Measurements from ENCODE around the gene ABHD3.
"Not testable (repeated sequence)": the region's sequence is repeated elsewhere in the genome, so short reads cannot be mapped to it uniquely, and the experiment has no call there.

The ABHD3 gene

DNA sequence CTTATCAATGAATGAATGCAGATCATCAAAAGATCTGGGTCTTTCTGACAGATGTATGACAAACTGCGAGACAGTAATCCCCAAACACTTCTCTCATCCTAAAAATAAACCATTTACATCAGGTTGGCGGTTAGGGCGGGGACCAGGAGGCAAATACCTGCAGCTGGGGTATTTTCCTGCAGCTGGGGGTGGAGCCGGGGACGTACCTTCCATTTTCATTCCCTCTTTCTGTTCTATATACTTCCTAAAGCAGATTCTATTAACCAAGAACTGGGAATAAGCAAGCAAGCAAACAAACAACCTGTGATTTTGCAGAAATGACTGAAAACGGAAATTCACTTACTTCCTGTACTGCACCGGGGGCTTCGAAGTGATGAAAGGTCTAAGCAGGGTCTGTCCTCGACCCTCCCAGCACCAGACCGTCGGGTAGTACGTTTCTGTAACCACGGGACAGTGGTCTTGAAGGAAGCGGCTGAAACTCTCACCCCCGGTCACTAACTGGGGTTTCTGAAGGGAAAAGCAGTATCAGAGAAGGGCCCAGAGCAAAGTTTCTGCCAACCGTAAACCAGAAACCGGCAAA, 1.2 kb downstream of the ABHD3 start:
- DNase-seq = peak; percentile 29 to 61

DNA sequence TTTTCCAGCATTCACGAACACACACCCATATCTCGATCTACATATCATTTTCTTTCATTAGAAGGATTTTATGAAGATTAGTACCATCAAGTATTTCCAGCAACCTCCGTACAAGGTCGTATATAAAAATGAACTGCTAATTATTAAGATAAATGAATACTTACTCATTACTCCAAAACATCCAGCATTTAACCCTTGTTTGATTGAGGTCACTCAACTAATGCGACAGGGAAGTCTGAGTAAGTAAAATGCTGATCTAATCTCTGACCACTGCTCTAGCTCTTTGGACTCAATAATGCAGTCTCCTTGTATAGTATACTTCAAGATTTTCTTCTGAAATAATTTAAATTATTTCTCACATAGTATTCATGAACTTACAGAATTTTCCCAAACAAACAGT, 2.0 kb downstream of the ABHD3 start:
- no peak for DNase-seq

DNA sequence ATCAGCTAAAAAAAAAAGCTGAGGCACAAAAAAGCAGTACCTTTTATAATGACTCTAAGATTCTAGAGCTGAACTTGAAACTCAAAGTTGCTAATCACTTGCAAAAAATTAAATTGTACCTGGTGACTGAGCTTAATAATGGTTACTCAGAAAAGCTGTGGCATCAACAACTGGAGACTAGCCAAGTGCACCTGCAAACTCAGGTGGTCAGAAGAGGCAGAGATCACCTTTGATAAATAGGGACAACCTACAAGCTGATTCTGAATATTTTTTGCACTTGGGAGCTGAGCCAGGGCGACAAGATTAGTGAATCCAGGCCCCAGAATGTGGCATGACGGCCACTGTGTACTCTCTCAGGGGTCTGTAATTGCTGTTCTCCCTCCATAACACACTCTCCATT, 3.0 kb downstream of the ABHD3 start:
- no peak for DNase-seq

DNA sequence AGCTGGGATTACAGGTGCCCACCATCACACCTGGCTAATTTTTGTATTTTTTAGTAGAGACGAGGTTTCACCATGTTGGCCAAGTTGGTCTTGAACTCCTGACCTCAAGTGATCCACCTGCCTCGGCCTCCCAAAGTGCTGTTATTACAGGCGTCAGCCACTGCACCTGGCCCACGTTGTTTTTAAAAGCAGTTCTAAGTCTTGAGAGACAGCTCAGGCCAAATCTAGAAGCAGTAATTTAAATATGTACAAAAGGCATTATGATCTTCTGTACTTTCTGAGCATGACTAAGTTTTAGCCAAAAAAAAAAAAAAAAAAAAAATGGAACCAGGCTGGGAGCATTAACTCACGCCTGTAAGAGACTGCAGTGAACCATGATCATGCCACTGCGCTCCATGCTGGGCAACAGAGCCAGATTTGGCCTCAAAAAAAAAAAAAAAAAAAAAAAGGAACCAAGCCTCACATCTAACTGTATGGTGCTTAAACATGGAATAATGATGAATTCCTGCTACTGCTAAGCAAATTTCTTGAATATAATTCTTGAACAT, 4.0 kb downstream of the ABHD3 start:
- DNase-seq = no peak

DNA sequence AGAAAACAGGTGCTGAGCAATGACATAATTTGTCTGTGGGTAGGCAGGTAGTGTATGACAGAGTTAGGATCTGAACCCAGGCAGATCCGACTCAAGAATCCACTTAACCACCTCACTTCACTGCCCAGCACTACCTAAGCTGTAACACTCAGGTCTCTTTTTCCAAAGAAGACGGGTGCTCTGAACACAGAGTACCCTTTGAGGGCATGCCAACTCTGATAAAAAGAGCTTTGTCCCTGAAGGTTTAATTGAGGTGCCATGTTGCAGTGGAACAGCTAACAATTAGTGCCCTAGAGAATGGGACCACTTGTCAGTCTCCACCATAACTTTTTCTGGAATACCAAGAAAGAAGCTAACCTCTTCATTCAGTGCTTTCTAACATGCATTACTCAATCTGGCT, 11.3 kb downstream of the ABHD3 start:
- no peak for DNase-seq

DNA sequence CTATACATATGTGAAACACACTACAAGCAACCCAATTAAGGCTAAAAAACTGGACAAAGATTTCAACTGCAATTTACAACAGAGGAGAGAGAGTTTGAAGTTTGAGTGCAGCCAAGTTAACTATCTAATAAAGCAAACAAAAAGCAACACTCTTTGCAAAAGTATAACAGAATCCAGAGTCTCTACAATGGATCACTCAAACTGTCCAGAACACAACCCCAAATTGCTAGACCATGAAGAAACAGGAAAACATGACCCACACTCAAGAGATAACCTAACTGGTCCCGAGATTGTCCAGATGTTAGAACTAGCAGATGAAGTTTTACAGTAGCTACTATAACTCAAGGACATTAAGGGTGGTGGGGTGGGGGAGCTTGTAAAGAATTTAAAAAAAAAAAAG, 14.8 kb downstream of the ABHD3 start:
- no peak for DNase-seq

DNA sequence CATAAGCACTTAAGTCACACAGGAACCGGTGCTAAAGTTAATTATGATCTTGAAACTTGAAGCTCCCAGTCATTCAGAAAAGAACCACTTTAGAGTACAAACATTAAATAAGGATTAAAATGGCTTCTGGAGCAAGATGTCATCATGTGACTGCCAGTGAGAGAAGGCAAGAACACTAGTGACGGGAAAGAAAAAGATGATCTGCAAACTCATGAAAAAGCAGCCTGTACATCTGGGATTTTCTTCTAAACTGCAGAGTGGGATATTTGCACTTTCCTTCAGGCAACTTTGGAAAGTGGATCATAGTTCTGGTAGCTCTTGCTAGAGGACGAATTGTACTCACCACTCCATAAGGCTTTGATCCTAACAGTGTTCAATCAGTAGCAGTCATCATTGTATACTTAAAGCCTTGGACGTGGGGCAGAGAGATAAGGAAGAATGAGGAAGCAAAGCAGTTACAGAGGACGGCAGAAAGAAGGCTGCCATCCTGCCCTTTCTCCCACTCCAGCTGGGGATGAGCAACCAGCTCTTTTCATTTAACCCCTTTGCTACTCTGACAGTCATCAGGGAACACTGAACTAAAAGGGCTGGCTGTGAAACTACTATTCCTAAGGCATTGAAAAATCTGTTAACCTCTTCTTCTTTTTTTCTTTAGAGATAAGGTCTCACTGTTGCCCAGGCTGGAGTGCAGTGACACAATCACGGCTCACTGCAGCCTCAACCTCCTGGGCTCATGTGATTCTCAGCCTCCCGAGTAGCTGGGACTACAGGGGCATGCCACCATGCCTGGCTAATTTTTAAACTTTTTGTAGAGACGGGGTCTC, 18.1 kb downstream of the ABHD3 start:
- DNase-seq = no peak

DNA sequence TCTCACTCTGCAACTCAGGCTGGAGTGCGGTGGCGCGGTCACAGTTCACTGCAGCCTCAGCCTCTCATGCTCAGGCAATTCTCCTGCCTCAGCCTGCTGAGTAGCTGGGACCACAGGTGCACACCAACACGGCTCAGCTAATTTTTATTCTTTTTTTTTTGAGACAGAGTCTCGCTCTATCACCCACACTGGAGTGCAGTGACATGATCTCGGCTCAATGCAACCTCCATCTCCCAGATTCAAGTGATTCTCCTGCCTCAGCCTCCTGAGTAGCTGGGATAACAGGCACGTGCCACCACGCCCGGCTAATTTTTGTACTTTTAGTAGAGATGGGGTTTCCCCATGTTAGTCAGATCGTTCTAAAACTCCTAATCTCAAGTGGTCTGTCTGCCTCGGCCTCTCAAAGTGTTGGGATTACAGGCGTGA, 19.0 kb downstream of the ABHD3 start:
- not testable (repeated sequence) for DNase-seq

DNA sequence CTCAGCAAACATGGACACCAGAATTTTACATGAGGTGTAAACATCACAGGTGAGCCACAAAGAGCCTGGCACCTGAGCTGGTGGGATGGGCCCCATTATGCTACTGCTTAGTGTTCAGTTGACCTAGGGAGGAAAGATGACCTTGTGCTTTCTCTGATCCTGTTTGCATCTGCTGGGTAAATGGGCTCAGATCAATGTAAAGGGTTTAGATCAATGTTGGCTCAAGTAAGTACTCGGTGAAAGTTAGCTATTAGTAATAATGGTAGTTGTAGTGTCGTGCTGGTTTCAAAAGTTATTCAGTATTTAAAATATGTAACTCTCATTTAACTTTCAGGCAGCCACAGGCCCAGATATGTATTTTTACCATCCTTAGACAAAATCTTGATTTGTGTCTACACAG, 19.8 kb downstream of the ABHD3 start:
- no peak for DNase-seq

DNA sequence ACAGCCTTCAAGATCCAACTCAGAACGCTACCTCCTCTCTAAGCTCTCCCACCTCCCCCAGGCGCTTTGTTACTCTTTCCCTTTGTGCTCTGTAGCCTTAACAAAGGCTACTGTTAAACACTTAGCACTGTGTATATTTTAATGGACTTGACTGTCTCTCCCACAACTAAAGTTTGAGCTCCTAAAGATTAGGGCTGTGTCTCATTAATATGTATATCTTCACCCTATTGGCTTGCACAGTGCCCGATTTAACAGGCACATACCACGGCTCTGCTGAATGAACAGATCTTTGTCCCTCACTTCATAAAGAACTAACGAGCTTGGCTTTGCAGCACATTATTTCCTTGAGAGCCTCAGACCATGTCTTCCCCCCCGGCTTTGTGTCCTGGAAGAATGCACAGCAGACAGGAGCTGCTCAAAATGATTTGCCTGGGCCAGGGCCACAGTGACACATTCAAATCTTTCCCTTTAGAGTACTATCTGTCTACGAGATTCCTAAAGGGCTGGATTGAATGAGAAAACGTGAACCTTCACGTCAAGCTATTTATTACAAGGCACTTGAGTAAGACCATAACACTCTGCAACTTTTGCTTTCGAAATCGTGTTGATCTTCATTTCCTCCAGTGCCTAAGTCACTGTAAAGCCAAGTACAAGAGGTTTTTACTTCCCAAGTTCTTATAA, 22.1 kb downstream of the ABHD3 start:
- DNase-seq = no peak

DNA sequence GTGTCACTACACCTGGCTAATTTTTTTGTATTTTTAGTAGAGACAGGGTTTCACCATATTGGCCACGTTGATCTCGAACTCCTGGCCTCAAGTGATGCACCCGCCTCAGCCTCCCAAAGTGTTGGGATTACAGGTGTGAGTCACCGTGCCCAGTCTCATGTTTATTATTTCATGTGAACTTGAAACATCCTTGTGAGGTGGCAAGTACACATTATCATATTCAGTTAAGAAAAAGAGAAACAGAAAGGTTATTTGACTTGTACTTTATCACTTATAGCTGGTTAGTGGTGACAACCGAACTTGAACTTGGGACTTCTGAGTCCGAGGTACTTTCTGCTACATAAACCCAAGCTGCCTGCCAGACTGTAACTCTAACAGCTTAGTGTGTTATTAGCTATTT, 24.4 kb downstream of the ABHD3 start:
- no peak for DNase-seq

DNA sequence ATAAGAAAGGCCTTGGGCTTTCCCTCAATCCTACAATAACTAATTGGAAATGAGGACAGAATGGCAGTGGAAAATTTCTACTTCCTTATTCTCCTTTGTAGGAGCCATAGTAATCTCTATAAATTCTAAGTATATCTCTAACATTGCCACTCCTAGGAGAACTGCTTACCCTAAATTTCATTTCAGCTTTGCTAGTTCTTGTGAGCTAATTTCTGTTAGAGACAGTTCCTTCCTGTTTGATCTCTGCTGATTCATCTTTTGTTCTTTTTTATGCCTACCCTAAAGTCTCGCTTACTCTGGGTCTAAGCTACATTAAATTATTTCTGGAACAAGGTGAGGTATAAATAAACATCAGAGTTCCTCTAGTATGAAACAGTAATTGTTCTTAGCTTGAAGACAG, 25.7 kb downstream of the ABHD3 start:
- no peak for DNase-seq

DNA sequence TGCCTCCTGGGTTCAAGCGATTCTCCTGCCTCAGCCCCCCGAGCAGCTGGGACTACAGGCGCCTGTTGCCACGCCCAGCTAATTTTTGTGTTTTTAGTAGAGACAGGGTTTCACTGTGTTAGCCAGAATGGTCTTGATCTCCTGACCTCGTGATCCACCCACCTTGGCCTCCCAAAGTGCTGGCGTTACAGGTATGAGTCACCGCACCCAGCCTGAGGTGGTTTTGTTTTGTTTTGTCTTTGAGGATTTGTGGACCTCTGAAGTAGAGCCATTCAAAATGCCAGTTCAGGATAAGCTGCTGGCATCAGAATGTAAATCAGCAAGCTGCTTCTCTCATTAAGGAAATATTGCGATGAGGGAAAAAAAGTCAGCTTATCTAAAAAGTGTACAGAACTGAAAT, 29.2 kb downstream of the ABHD3 start:
- not testable (repeated sequence) for DNase-seq

DNA sequence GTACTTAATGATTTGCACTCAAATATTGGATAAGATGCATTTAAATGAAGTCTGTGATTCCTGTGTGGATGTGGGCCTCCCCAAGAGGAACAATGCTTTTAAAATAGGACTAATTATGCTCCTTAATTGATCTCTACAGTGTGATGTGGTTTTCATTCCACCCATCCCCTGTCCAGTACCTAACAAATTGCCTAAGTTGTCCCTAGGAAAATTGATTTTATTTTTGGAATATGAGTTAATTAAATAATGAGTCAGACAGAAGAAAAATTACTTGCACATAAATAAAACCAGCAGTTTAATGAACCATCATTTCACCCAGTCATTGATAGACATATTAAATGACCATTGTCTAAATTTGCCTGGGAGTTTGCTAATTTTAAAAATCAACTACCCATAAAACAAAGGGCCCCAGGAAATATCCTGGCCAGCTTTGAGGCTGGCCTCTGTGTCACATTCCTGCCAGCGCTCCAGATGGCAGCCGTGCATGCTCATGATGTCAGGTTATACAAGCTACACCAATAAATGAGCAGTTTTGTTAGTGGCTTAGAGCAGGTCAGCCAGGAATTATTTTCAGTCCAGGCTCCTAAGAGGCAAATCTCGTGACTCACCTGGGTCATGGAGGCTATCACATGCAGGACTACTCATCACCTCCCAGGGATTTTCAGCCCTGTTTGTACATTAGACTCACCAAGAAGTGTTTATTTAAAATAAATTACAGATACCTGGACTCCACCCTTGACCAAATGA, 31.9 kb downstream of the ABHD3 start:
- no peak for DNase-seq

DNA sequence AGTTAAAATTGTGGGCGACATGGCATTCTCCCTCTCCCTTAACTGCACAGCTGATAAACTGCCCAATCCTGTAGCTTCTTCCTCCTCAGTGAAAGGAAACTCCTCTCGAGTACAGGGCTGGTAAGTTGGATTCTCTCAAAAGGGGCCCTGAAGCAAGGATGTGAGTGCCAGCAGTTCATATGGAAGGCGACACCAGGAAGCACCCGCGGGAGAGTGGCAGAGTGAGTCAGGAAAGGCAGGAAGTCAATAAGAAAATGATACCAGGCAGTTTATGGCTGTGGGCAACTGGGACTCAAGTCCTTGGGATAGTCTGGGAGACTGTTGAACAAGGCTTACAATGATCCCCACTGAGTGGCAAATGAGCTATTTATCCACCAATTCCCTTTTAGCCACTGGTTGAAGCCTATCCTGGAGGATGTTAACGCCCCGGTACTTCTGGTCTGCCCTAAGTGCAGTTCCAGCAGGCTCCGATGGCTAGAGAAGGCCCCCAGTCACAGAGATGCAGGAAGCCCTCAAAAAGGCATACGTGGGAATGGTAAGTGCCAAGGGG, 34.8 kb downstream of the ABHD3 start:
- DNase-seq = no peak

DNA sequence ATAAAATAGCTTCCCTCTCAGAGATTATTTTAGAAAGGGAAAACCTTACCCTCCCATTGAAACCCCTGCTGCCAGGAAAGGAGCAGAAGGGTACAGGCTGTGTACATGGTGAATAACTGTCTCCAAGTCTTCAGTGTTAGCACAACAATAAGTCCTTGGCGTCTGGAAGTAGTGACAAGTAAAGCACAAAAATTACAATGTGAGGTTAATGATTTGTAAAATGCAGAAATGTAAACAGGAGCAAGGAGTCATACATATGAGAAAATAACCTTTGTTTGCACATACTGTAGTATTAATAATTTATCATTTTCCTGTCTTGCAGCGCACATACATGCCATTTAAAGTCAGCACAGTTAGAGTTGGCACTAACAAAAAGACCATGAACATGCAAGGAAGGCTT, 40.5 kb downstream of the ABHD3 start:
- no peak for DNase-seq

DNA sequence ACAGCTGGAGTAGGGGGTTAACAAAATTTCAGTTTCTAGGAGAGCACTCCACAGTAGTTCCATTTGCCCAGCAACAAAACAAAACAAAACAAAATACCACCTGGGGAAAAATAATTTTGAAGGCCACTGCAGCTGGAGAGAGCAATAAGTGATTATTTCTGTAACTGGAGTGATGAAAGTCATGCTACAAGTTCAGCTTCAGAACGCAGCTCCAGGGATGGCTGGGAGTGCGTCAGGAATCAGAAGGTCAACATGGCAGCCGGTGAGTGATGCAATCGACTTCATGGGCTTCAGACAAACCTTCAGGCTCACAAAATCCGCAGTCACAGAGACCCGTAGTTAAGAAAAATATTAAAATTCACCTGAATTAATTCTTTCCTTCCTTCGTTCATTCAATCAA, 41.0 kb downstream of the ABHD3 start:
- DNase-seq = no peak

DNA sequence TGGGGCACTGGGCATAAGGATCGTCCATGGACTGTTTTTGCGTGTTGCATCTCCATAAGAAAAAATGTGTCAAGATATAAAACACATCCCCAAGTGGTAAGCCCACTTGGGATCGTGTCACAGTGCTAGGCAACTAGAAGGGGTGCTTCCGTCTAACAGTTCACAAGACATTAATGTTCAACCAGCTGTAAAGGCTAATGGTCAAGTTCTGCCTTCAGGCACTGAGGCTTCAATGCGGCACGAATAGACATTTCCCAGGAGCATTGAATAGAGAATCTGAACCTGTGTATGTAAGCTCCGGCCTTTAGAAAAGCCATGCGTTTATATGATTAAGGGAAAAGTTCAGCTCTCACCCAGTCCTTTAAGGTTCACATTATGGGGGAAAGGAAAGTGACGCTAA, 42.0 kb downstream of the ABHD3 start:
- no peak for DNase-seq

DNA sequence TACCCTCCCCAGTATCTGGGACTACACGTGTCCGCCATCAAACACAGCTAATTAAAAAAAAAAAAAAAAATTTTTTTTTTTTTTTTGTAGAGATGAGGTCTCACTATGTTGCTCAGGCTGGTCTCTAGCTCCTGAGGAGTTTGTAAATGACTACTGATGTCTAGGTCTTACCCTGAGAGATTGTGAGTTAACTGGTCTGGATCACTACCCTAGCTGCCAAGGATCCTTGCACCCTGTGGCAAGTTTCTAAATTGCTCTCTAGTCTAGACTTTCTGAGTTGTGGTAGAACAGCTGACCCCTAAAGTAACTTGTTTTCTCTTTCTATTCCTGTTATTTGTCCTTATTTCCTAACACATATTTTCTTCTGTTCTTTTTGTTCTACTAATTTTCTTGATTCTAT, 44.5 kb downstream of the ABHD3 start:
- no peak for DNase-seq

DNA sequence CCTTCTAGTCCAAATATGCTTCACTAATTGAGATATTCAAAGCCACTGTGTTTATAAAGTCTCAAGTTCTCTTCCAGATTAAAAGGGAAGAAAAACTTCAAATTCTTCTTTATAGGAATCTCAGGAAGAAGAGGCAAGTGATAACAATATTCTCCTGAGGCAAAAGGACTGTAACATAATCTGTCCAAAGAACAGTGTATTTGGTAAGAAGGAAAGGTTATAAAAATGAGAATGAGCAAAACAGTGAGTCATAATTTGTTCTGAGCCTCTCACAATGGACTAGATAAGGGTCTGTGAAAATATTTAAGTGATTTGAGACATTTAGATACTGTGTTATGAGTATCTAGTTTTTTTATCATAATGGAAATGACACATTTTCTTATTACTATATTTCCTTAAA, 48.2 kb downstream of the ABHD3 start:
- no peak for DNase-seq

DNA sequence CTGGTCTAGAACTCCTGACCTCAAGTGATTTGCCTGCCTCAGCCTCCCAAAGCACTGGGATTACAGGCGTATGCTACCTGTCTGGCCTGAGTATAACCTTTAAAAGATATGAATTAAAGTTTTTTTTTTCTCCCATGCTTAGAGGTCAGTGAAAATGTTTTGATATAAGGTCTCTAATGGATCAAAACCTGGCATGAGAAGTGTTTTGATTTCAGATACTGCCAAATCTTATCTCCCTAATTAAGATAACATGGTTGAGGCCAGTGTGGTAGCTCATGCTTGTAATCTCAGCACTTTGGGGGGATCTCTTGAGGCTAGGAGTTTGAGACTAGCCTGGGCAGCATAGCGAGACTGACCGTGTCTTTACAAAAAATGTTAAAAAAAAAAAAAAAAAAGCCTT, 51.2 kb downstream of the ABHD3 start:
- DNase-seq = no peak

DNA sequence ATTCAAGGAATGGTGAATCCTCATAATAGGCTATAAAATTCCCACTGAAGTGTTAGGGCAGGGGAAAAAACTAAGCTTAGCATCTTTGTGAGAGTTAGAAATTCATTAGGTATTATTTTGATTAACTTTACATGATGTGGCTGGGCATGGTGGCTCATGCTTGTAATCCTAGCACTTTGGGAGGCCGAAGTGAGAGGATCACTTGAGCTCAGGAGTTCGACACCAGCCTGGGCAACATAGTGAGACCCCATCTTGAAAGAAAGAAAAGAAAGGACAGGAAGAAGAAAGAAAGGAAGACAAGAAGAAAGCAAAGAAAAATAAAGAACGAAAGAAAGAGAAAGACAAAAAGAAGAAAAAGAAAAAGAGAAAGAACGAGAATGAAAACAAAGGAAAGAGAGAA, 52.5 kb downstream of the ABHD3 start:
- no peak for DNase-seq

DNA sequence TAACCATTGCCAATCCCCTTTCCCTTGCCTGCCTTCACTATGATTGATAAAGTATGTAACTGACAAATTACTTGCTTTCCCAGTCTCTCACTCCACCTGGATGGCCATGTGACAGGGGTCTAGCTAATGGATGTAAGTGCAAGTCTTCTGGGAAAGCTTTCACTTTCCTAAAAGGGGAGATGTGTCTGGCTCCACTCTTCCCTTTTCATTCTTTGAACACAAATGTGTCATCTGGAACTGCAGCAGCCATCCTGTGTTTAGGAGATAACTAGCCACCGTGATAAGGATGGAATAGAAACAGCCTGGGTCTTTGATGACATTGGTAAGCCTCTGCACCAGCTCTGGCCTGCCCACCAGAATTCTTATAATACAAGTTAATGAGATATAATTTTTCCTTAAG, 54.3 kb downstream of the ABHD3 start:
- no peak for DNase-seq

Data from NCI-H526 (cell line).